A673 (cell line): ENCODE measurements around the gene BTBD2.

ENCODE experiments used
- CTCF ChIP-seq: fragments of 300-800, 200-600 bp; sonication (generic); conservative IDR thresholded peaks from 2 replicates; pipeline ENCODE4 v1.5.1; 2017; ENCODE audit warnings: low read depth, mild to moderate bottlenecking, antibody characterized with exemption, low read length, moderate library complexity, mixed read lengths
- EZH2 ChIP-seq: fragments of 200-600 bp; sonication (generic); IDR thresholded peaks from 2 replicates; pipeline ENCODE4 v1.6.1; 2017; ENCODE audit warnings: borderline replicate concordance, low read depth, mild to moderate bottlenecking, mixed read lengths, antibody characterized with exemption, low read length; ENCODE audit not compliant: poor library complexity, severe bottlenecking

DNA sequence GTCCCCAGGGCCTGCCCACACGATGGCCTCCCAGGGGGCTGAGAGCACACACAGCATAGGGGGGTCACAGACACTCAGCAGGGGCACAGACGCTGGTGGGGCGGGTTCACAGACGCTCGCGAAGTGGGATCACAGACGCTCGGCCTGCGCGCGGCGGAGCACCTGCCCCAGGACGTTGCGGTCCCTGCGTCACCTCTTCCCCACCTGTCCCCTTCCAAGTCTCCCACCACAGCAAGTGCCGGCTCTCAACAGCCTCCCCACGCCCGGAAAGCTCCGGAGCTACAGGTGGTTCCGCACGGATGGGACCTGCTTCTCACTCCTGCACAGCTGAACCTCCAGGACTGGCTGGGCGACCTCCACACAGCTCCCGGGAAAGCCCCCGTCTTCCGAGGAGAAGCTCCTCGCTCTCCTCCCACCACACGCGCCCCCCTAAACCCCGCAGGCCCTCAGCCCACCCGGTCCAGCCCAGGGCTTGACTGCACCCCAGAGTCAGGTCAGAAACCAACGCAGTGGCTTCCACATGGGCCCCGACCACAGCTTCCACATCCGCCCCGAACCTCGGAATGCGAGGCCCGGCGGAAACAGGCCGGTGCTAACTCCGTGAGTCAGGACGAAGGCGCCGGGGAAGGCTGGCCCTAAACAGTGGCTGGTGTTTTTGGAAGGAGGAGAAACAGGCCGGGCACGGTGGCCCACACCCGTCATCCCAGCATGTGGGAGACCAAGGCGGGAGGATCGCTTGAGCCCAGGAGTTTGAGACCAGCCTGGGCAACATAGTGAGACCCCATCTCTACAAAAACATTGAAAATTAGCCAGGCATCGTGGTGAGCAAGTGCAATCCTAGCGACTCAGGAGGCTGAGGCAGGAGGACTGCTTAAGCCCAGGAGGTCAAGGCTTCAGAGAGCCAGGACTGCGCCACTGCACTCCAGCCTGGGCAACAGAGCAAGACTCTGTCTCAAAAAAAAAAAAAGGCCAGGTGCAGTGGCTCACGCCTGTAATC lies 16.5 kb downstream of the BTBD2 start:
- TF ChIP-seq CTCF (no peak), EZH2 (no peak)
